Osteoblast (primary cell): ENCODE results near the gene NAAA. TPM values are rescaled to one million over a fixed set of nuclear protein-coding genes. Genes with fewer than 3 reads are reported as not detected.
"Not testable (repeated sequence)": the region's sequence is repeated elsewhere in the genome, so short reads cannot be mapped to it uniquely, and the experiment has no call there.

Experiments
- DNase-seq: peaks from one replicate; pipeline ENCODE4 v3.0.0; 2011; ENCODE audit warnings: low spot score, mixed read lengths; ENCODE audit not compliant: insufficient read length; ENCODE audit errors: missing footprints
- H2AFZ ChIP-seq: 2 replicates; pipeline ENCODE4 v1.6.0; 2011; ENCODE audit warnings: mild to moderate bottlenecking, low read length
- H3K27ac ChIP-seq: 2 replicates; pipeline ENCODE4 v1.5.1; 2011; ENCODE audit warnings: mild to moderate bottlenecking, low read depth, low read length, moderate library complexity
- H3K27me3 ChIP-seq: 2 replicates; pipeline ENCODE4 v1.6.0; 2012; ENCODE audit warnings: mild to moderate bottlenecking, control low read depth, inconsistent platforms, low read length, moderate library complexity; ENCODE audit not compliant: insufficient read depth
- H3K36me3 ChIP-seq: 2 replicates; pipeline ENCODE4 v1.5.1; 2011; ENCODE audit warnings: mild to moderate bottlenecking, low read length, control low read depth, moderate library complexity; ENCODE audit not compliant: insufficient read depth
- H3K4me1 ChIP-seq: 2 replicates; pipeline ENCODE4 v1.5.1; 2011; ENCODE audit warnings: mild to moderate bottlenecking, low read length, control low read depth, moderate library complexity; ENCODE audit not compliant: insufficient read depth
- H3K4me2 ChIP-seq: 2 replicates; pipeline ENCODE4 v1.6.0; 2011; ENCODE audit warnings: mild to moderate bottlenecking, low read length; ENCODE audit not compliant: insufficient read depth
- H3K4me3 ChIP-seq: fragments of 200-600 bp; sonication (generic); 3 replicates; pipeline ENCODE4 v1.5.1; 2012; ENCODE audit warnings: mild to moderate bottlenecking, low read length, inconsistent platforms; ENCODE audit not compliant: insufficient read depth
- H3K79me2 ChIP-seq: 2 replicates; pipeline ENCODE4 v1.6.0; 2012; ENCODE audit warnings: mild to moderate bottlenecking, low read length, control low read depth, inconsistent platforms; ENCODE audit not compliant: insufficient read depth
- H3K9me3 ChIP-seq: 2 replicates; pipeline ENCODE4 v1.5.1; 2011; ENCODE audit warnings: low read depth, low read length, control low read depth
- H4K20me1 ChIP-seq: 2 replicates; pipeline ENCODE4 v1.6.0; 2012; ENCODE audit warnings: mild to moderate bottlenecking, low read length, control low read depth; ENCODE audit not compliant: insufficient read depth
- CTCF ChIP-seq: IDR thresholded peaks from 2 replicates; pipeline ENCODE4 v1.5.1; 2011; ENCODE audit warnings: mild to moderate bottlenecking, low read depth, low read length, moderate library complexity; ENCODE audit errors: extremely low read depth
- total RNA-seq: library from RNA; depleted of rRNA; stranded (reverse); fragments of >200 nt; gene quantifications from 2 replicates; pipeline ENCODE4 v1.2.3, GENCODE V29; 2012

NAAA gene
- total RNA-seq, 1 donor = 27.9 TPM

DNA sequence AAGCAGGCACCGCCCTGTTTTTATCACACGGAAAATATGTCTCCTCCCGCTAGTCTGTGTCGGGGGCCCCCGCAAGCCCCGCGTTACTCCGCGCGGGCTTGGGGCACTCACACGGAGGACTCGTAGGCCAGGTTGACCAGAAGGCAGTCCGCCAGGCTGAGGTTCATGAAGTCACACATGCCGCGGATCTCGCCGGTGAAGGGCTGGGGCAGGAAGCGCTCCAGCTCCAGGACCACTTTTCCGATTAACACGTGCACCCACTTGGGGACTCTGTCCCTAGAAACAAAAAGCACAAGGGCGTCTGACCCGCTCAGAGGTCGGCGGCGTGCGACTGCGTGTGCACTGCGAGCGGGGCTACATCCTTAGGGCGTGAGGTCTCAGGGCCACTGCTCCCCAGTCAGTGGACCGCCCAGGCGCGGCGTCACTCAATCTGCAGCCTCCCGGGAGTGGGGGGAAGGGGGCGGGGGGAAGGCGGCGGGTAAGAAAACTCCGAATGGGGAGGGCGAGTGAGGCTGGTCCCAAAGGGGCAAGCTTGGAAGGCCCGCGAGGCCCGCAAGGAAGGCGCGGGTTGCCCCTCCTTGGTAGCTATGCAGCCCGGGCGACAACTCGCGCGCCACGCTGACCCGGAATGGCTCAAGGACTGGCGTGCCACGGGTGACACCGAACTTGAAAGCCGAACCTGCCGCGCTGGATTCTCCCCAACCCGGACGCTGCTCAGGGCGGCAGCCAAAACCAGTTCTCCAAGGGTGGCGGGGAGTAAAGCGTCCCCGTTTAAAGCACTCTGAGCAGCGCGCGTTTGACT lies 722 bp downstream of the NAAA start:
- Histone ChIP-seq H3K4me3 (peak overlapping the region; percentile 80), H3K9me3 (no peaks in the 10 kb centered on the region), H3K4me2 (peak overlapping the region; percentile 81), H3K4me1 (peaks cover 5% of the 10 kb centered on the region), H3K79me2 (no peaks in the 10 kb centered on the region), H4K20me1 (no peaks in the 10 kb centered on the region), H3K36me3 (peaks cover under 1% of the 10 kb centered on the region), H3K27ac (peak overlapping the region; percentile 57), H3K27me3 (no peaks in the 10 kb centered on the region), H2AFZ (peak overlapping the region; percentile 92)
- TF ChIP-seq CTCF = no peak
- peak; percentile 96 for DNase-seq

- Histone ChIP-seq H3K4me1 (peaks cover 5% of the 10 kb centered on the region), H3K9me3 (no peaks in the 10 kb centered on the region), H4K20me1 (no peaks in the 10 kb centered on the region), H3K4me2 (no peak overlapping the region), H3K36me3 (no peaks in the 10 kb centered on the region), H2AFZ (no peak overlapping the region), H3K27ac (no peak overlapping the region), H3K27me3 (no peaks in the 10 kb centered on the region), H3K79me2 (no peaks in the 10 kb centered on the region), H3K4me3 (no peak overlapping the region)
- DNase-seq = no peak
- TF ChIP-seq CTCF = no peak
Measured at GRCh38 chr4:75935628-75936027, 5.2 kb downstream of the NAAA start.

GRCh38 chr4:75930152-75930551 lies 10.7 kb downstream of the NAAA start:
- TF ChIP-seq CTCF = no peak
- H3K79me2 ChIP-seq = no peaks in the 10 kb centered on the region

DNA sequence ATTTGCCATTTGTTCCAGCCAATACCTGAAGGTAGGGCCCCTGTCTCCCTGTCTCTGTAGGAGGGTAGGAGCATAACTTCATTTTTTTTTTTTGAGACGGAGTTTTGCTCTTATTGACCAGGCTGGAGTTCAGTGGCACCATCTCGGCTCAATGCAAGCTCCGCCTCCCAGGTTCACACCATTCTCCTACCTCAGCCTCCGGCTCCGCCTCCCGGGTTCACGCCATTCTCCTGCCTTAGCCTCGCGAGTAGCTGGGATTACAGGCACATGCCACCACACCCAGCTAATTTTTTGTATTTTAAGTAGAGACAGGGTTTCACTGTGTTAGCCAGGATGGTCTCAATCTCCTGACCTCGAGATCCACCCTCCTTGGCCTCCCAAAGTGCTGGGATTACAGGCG lies 15.9 kb downstream of the NAAA start:
- not testable (repeated sequence) for H3K9me3 ChIP-seq, DNase-seq, H2AFZ ChIP-seq, H3K4me1 ChIP-seq, H3K4me2 ChIP-seq, H4K20me1 ChIP-seq, H3K79me2 ChIP-seq, H3K27me3 ChIP-seq, H3K27ac ChIP-seq, H3K4me3 ChIP-seq
- peaks cover 13% of the 10 kb centered on the region for H3K36me3 ChIP-seq

More at GRCh38 chr4:75930152-75930551, 10.7 kb downstream of the NAAA start:
- Histone ChIP-seq H3K36me3 (no peaks in the 10 kb centered on the region), H3K4me1 (no peaks in the 10 kb centered on the region), H3K27ac (no peak overlapping the region), H3K4me3 (no peak overlapping the region), H2AFZ (no peak overlapping the region), H3K27me3 (no peaks in the 10 kb centered on the region), H4K20me1 (no peaks in the 10 kb centered on the region), H3K9me3 (no peaks in the 10 kb centered on the region), H3K4me2 (no peak overlapping the region)
- peak; percentile 26 for DNase-seq
